Putamen (tissue), 1 donor: Measurements from ENCODE around the gene CPTP.
"Not testable (repeated sequence)": the region's sequence is repeated elsewhere in the genome, so short reads cannot be mapped to it uniquely, and the experiment has no call there.

Experiments
- DNase-seq: peaks from one replicate; pipeline ENCODE4 v3.0.0-alpha.2; 2016; ENCODE audit warnings: low spot score

The CPTP gene

GRCh38 chr1:1306661-1307260, 17.8 kb upstream of the CPTP start:
- no peak for DNase-seq

GRCh38 chr1:1307261-1307922, 17.2 kb upstream of the CPTP start:
- no peak for DNase-seq

- peak; percentile 91 for DNase-seq
Observed at GRCh38 chr1:1307923-1308755, 16.5 kb upstream of the CPTP start, which contains the start of the genes ACAP3 and PUSL1. ACAP3 (minus strand) TSS chr1:1307930; CDS start chr1:1307815, 115 bp downstream. PUSL1 (plus strand) TSS chr1:1308597; CDS start chr1:1308644, 47 bp downstream.

- DNase-seq: no peak
Observed at GRCh38 chr1:1308756-1309250, 15.8 kb upstream of the CPTP start.

GRCh38 chr1:1309251-1310108, 15.1 kb upstream of the CPTP start:
- DNase-seq: no peak

- no peak for DNase-seq
Observed at GRCh38 chr1:1310109-1310385, 14.6 kb upstream of the CPTP start.

- no peak for DNase-seq
Observed at GRCh38 chr1:1310476-1311053, 14.0 kb upstream of the CPTP start.

- no peak for DNase-seq
Observed at GRCh38 chr1:1311107-1312104, 13.2 kb upstream of the CPTP start.

GRCh38 chr1:1312450-1313314, 11.9 kb upstream of the CPTP start:
- no peak for DNase-seq

GRCh38 chr1:1313500-1314236, 10.9 kb upstream of the CPTP start:
- no peak for DNase-seq

GRCh38 chr1:1314237-1314586, 10.4 kb upstream of the CPTP start:
- DNase-seq: no peak

GRCh38 chr1:1314678-1315335, 9.8 kb upstream of the CPTP start:
- DNase-seq: no peak

GRCh38 chr1:1315435-1315954, 9.1 kb upstream of the CPTP start:
- no peak for DNase-seq

GRCh38 chr1:1316199-1316598, 8.4 kb upstream of the CPTP start:
- DNase-seq: not testable (repeated sequence)

GRCh38 chr1:1317420-1317819, 7.2 kb upstream of the CPTP start:
- DNase-seq: no peak

- peak; percentile 59 for DNase-seq
Observed at GRCh38 chr1:1318131-1318652, 6.4 kb upstream of the CPTP start.

GRCh38 chr1:1318777-1319645, 5.6 kb upstream of the CPTP start:
- no peak for DNase-seq
